NCI-H2107 treated with DMSO at 0.1 percent for 48 hours (cell line): Measurements from ENCODE around the gene FLAD1.
A peak's percentile ranks its signal among the peaks of the same experiment; 100 is the strongest.

ENCODE experiments used
- DNase-seq: peaks from one replicate; lab custom pipeline; 2025; ENCODE audit not compliant: unreplicated experiment; lab: John Stamatoyannopoulos, UW

Gene FLAD1

GRCh38 chr1:154951901-154952657 is 31.1 kb upstream of the FLAD1 start:
- no peak for DNase-seq

- DNase-seq: no peak
These were observed 30.5 kb upstream of the FLAD1 start for GRCh38 chr1:154952664-154953063.

- DNase-seq: no peak
These were observed 29.5 kb upstream of the FLAD1 start for GRCh38 chr1:154953611-154954038.

GRCh38 chr1:154954541-154954940 is 28.6 kb upstream of the FLAD1 start:
- DNase-seq: no peak

- peak; percentile 80 for DNase-seq
These were observed 28.0 kb upstream of the FLAD1 start for GRCh38 chr1:154955039-154955717.

GRCh38 chr1:154955718-154956543 is 27.2 kb upstream of the FLAD1 start, which contains the start of gene PBXIP1:
PBXIP1 (minus strand) TSS chr1:154956099; CDS start chr1:154953721, 2,378 bp downstream.
- DNase-seq: peak; percentile 93

- DNase-seq: no peak
These were observed 26.6 kb upstream of the FLAD1 start for GRCh38 chr1:154956544-154956941.

- DNase-seq: no peak
These were observed 26.0 kb upstream of the FLAD1 start for GRCh38 chr1:154957091-154957657.

GRCh38 chr1:154958036-154958435 is 25.1 kb upstream of the FLAD1 start:
- DNase-seq: no peak

GRCh38 chr1:154958681-154959425 is 24.3 kb upstream of the FLAD1 start:
- DNase-seq: no peak

GRCh38 chr1:154959426-154959780 is 23.7 kb upstream of the FLAD1 start:
- DNase-seq: no peak

- DNase-seq: no peak
These were observed 22.6 kb upstream of the FLAD1 start for GRCh38 chr1:154960446-154961136.

- peak; percentile 34 for DNase-seq
These were observed 21.7 kb upstream of the FLAD1 start, which contains the start of gene PYGO2 for GRCh38 chr1:154961207-154962155. PYGO2 (minus strand) TSS chr1:154961782; CDS start chr1:154961576, 206 bp downstream.

- peak; percentile 28 for DNase-seq
These were observed 20.9 kb upstream of the FLAD1 start for GRCh38 chr1:154962156-154962749.

GRCh38 chr1:154962795-154963330 is 20.3 kb upstream of the FLAD1 start:
- no peak for DNase-seq

- no peak for DNase-seq
These were observed 19.5 kb upstream of the FLAD1 start for GRCh38 chr1:154963643-154964042.

- DNase-seq: no peak
These were observed 18.8 kb upstream of the FLAD1 start for GRCh38 chr1:154964359-154964758.

- no peak for DNase-seq
These were observed 17.0 kb upstream of the FLAD1 start for GRCh38 chr1:154966111-154966510.
